Breast epithelium (tissue), 3 donors: ENCODE results near the gene GCNT2.

Experiments
- POLR2A ChIP-seq: fragments of 450-650 bp; IDR thresholded peaks from one replicate; pipeline ENCODE4 v1.6.1; 2016; ENCODE audit warnings: antibody characterized with exemption, mild to moderate bottlenecking, moderate library complexity
- POLR2AphosphoS5 ChIP-seq, 3 donors: sonication (generic); formaldehyde crosslinking; IDR thresholded peaks; one replicate each; pipeline ENCODE4 v1.6.1; 2017; ENCODE audit warnings: antibody characterized with exemption in 3 of 3
- TF ChIP-seq, protein P1 (sequence below), 3 donors: fragments of 450-650 bp; IDR thresholded peaks; one replicate each; pipeline ENCODE4 v1.5.1; 2016 to 2017; ENCODE audit warnings: antibody characterized with exemption in 3 of 3, mild to moderate bottlenecking in 3 of 3, moderate library complexity in 3 of 3

- TF ChIP-seq POLR2AphosphoS5 (IDR thresholded peaks at IDR 0.05) = no peak
- TF ChIP-seq, protein P1, sequence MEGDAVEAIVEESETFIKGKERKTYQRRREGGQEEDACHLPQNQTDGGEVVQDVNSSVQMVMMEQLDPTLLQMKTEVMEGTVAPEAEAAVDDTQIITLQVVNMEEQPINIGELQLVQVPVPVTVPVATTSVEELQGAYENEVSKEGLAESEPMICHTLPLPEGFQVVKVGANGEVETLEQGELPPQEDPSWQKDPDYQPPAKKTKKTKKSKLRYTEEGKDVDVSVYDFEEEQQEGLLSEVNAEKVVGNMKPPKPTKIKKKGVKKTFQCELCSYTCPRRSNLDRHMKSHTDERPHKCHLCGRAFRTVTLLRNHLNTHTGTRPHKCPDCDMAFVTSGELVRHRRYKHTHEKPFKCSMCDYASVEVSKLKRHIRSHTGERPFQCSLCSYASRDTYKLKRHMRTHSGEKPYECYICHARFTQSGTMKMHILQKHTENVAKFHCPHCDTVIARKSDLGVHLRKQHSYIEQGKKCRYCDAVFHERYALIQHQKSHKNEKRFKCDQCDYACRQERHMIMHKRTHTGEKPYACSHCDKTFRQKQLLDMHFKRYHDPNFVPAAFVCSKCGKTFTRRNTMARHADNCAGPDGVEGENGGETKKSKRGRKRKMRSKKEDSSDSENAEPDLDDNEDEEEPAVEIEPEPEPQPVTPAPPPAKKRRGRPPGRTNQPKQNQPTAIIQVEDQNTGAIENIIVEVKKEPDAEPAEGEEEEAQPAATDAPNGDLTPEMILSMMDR (IDR thresholded peaks at IDR 0.05) = no peak
- TF ChIP-seq POLR2A = no peak
Observed at GRCh38 chr6:10576226-10576625, 55.1 kb downstream of the GCNT2 start.
